Skeletal muscle satellite cell (primary cell): ENCODE results near the gene PALLD.
"Not testable (repeated sequence)": the region's sequence is repeated elsewhere in the genome, so short reads cannot be mapped to it uniquely, and the experiment has no call there.

Experiments used
- H3K27me3 ChIP-seq: 2 replicates; pipeline ENCODE4 v1.7.0; 2013; ENCODE audit warnings: low read length; ENCODE audit not compliant: control insufficient read depth, insufficient read depth
- H3K36me3 ChIP-seq: 2 replicates; pipeline ENCODE4 v1.7.0; 2013; ENCODE audit warnings: mild to moderate bottlenecking, control low read depth, low read length; ENCODE audit not compliant: insufficient read depth
- H3K4me1 ChIP-seq: 2 replicates; pipeline ENCODE4 v1.7.0; 2013; ENCODE audit warnings: low read length; ENCODE audit not compliant: control insufficient read depth, insufficient read depth
- H3K4me2 ChIP-seq: 2 replicates; pipeline ENCODE4 v1.7.0; 2013; ENCODE audit warnings: mild to moderate bottlenecking, low read length
- H3K4me3 ChIP-seq: 2 replicates; pipeline ENCODE4 v1.7.0; 2013; ENCODE audit warnings: low read length
- H3K9ac ChIP-seq: 2 replicates; pipeline ENCODE4 v1.7.0; 2013; ENCODE audit warnings: mild to moderate bottlenecking, low read depth, low read length, moderate library complexity
- H3K9me3 ChIP-seq: replicated peaks from 2 replicates; pipeline ENCODE4 v1.7.0; 2013; ENCODE audit warnings: mild to moderate bottlenecking, control low read depth, low read length

The PALLD gene

GRCh38 chr4:168797738-168798375, 301.0 kb downstream of the PALLD start:
- Histone ChIP-seq H3K9me3 (no peaks in the 10 kb centered on the region), H3K4me1 (peaks cover 41% of the 10 kb centered on the region), H3K4me2 (peak overlapping the region; percentile 68), H3K27me3 (no peaks in the 10 kb centered on the region), H3K9ac (peak overlapping the region; percentile 56), H3K4me3 (no peak overlapping the region), H3K36me3 (peaks cover 7% of the 10 kb centered on the region)

DNA sequence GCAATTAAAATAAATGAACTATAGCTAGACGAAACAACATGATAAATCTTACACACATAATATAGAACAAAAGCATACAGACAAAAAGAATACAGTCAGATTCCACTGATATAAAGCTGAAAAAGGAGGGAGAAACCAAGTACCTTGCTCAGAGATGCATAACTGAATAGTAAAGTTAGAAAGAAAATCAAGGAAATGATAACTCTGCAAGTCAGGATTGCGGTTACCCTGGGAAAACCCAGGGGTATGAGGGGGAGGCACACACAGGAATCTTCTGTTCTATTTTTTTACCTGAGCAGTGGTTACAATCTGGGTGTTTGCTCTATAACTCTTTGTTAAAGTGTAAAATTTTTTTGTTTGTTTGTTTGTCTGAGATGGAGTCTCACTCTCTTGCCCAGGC, 304.1 kb downstream of the PALLD start:
- no peak overlapping the region for H3K4me3 ChIP-seq
- H3K9ac ChIP-seq: no peak overlapping the region
- no peaks in the 10 kb centered on the region for H3K27me3 ChIP-seq
- H3K4me1 ChIP-seq: peaks cover 38% of the 10 kb centered on the region
- no peak overlapping the region for H3K4me2 ChIP-seq
- H3K9me3 ChIP-seq: no peaks in the 10 kb centered on the region
- no peaks in the 10 kb centered on the region for H3K36me3 ChIP-seq

GRCh38 chr4:168802222-168802621, 305.4 kb downstream of the PALLD start:
- H3K9ac ChIP-seq: no peak overlapping the region
- H3K4me3 ChIP-seq: no peak overlapping the region
- no peaks in the 10 kb centered on the region for H3K9me3 ChIP-seq
- no peak overlapping the region for H3K4me2 ChIP-seq
- peaks cover 3% of the 10 kb centered on the region for H3K36me3 ChIP-seq
- H3K4me1 ChIP-seq: peaks cover 26% of the 10 kb centered on the region
- H3K27me3 ChIP-seq: no peaks in the 10 kb centered on the region

- H3K27me3 ChIP-seq, H3K4me2 ChIP-seq, H3K4me3 ChIP-seq, H3K36me3 ChIP-seq, H3K9me3 ChIP-seq: not testable (repeated sequence)
- peaks cover 18% of the 10 kb centered on the region for H3K4me1 ChIP-seq
- H3K9ac ChIP-seq: peak overlapping the region; percentile 42
Measured at GRCh38 chr4:168803052-168803451, 306.2 kb downstream of the PALLD start.

- H3K4me1 ChIP-seq: peaks cover 13% of the 10 kb centered on the region
- H3K9ac ChIP-seq: peak overlapping the region; percentile 42
- no peaks in the 10 kb centered on the region for H3K9me3 ChIP-seq
- H3K27me3 ChIP-seq: no peaks in the 10 kb centered on the region
- H3K4me2 ChIP-seq: no peak overlapping the region
- H3K4me3 ChIP-seq: no peak overlapping the region
- H3K36me3 ChIP-seq: peaks cover 6% of the 10 kb centered on the region
Measured at GRCh38 chr4:168803732-168804131, 306.9 kb downstream of the PALLD start.

DNA sequence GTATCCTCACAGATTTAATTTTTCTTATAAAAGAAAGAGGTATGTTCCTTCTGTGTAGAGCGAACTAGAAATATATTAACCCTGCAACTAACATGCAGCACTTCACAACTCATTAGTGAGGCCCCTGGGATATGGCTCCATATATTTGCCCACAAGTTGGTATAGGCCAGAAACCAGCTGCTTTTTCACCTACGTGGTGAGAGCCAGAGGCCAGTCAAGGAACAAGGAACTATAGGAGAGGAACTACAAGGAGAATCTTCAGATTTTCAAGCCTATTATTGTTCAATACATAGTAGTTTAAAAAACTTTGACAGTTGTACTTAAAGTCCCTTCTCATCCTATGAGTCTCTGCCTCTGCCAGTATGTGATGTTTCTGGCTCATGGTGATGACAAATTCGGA, 307.3 kb downstream of the PALLD start:
- H3K9me3 ChIP-seq: no peaks in the 10 kb centered on the region
- H3K4me3 ChIP-seq: no peak overlapping the region
- H3K4me1 ChIP-seq: peaks cover 11% of the 10 kb centered on the region
- no peaks in the 10 kb centered on the region for H3K27me3 ChIP-seq
- H3K4me2 ChIP-seq: no peak overlapping the region
- peaks cover 6% of the 10 kb centered on the region for H3K36me3 ChIP-seq
- peak overlapping the region; percentile 14 for H3K9ac ChIP-seq

GRCh38 chr4:168805341-168805740, 308.5 kb downstream of the PALLD start:
- no peak overlapping the region for H3K4me3 ChIP-seq
- H3K36me3 ChIP-seq: peaks cover 6% of the 10 kb centered on the region
- no peaks in the 10 kb centered on the region for H3K27me3 ChIP-seq
- no peak overlapping the region for H3K4me2 ChIP-seq
- no peak overlapping the region for H3K9ac ChIP-seq
- H3K4me1 ChIP-seq: peaks cover 11% of the 10 kb centered on the region
- H3K9me3 ChIP-seq: no peaks in the 10 kb centered on the region

GRCh38 chr4:168806247-168806646, 309.4 kb downstream of the PALLD start:
- not testable (repeated sequence) for H3K4me3 ChIP-seq, H3K27me3 ChIP-seq, H3K4me2 ChIP-seq, H3K9ac ChIP-seq, H3K9me3 ChIP-seq, H3K36me3 ChIP-seq
- peaks cover 16% of the 10 kb centered on the region for H3K4me1 ChIP-seq

DNA sequence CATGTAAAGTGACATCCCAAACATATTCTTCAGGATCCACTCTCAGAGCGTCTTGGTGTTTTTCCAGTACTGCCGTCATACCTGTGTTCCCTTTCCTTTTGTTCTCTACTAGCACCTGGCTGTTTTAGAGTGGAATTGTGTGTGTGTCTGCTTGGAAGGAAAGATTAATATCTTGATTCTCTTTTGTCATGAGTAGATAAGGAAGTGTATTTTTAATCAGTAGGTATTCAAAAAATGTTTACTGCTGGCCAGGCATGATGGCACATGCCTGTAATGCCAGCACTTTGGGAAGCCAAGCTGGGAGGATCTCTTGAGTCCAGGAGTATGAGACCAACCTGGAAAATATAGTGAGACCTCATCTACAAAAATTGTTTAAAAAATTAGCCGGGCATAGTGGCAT, 314.4 kb downstream of the PALLD start:
- Histone ChIP-seq H3K4me3 (no peak overlapping the region), H3K4me2 (no peak overlapping the region), H3K9ac (peak overlapping the region; percentile 55), H3K36me3 (peaks cover 9% of the 10 kb centered on the region), H3K27me3 (no peaks in the 10 kb centered on the region), H3K9me3 (no peaks in the 10 kb centered on the region), H3K4me1 (peaks cover 39% of the 10 kb centered on the region)

GRCh38 chr4:168811786-168812651, 315.2 kb downstream of the PALLD start:
- Histone ChIP-seq H3K9me3 (no peaks in the 10 kb centered on the region), H3K4me1 (peaks cover 45% of the 10 kb centered on the region), H3K4me3 (no peak overlapping the region), H3K36me3 (peaks cover 7% of the 10 kb centered on the region), H3K9ac (peak overlapping the region; percentile 55), H3K27me3 (no peaks in the 10 kb centered on the region), H3K4me2 (peak overlapping the region; percentile 48)

DNA sequence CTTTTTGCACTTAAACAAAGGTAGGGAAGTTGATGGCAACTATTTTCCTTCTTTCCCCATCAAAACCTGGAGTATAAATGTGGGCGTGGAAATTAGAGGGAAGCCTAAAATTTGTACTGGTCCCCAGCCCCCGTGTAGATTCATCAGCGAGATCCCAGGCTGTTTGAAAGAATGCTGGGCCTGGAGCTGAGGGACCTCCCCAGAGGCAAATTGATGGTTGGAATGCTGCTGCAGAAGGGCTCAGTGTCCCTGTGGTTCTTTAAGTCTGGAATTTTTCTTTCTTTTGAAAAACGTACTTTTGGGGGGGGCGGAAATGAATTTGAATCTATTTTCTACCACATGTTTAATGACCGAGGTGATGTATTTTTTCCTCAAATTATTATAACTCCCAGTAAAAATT, 316.0 kb downstream of the PALLD start:
- H3K9me3 ChIP-seq: no peaks in the 10 kb centered on the region
- peak overlapping the region; percentile 48 for H3K4me2 ChIP-seq
- H3K36me3 ChIP-seq: peaks cover 7% of the 10 kb centered on the region
- H3K4me1 ChIP-seq: peaks cover 53% of the 10 kb centered on the region
- peak overlapping the region; percentile 55 for H3K9ac ChIP-seq
- no peaks in the 10 kb centered on the region for H3K27me3 ChIP-seq
- H3K4me3 ChIP-seq: no peak overlapping the region

DNA sequence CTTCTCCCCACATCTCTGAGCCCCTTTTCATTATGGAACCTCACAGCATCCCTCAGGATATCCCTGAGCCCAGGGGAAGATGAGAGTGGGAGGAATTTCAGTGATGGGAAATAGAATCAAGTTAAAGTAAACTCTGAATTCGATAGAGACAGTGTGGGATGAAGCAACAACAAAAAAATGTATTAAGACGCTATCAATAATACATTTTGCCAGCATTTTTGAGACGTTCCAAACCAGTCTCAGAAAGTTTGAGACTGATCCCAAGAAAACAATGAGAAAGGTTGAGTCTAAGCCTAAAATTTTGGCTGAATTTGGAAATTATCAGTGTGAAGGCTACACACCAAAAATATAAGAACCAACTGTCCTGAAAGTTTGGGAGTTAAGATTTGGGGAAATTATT, 317.0 kb downstream of the PALLD start:
- H3K9me3 ChIP-seq: no peaks in the 10 kb centered on the region
- H3K4me1 ChIP-seq: peaks cover 55% of the 10 kb centered on the region
- H3K36me3 ChIP-seq: peaks cover 5% of the 10 kb centered on the region
- no peaks in the 10 kb centered on the region for H3K27me3 ChIP-seq
- no peak overlapping the region for H3K9ac ChIP-seq
- no peak overlapping the region for H3K4me3 ChIP-seq
- H3K4me2 ChIP-seq: no peak overlapping the region
